HUES48 (cell line): Measurements from ENCODE around the gene KRTAP4-5.
A peak's percentile ranks its signal among the peaks of the same experiment; 100 is the strongest.
"Not testable (repeated sequence)": the region's sequence is repeated elsewhere in the genome, so short reads cannot be mapped to it uniquely, and the experiment has no call there.

Experiments
- H3K27ac ChIP-seq: one replicate; pipeline ENCODE4 v1.7.0; 2013; ENCODE audit warnings: low read depth, low read length, inconsistent platforms
- H3K27me3 ChIP-seq: 2 replicates; pipeline ENCODE4 v1.6.1; 2013; ENCODE audit warnings: mild to moderate bottlenecking, low read length; ENCODE audit not compliant: control insufficient read depth, insufficient read depth
- H3K36me3 ChIP-seq: 2 replicates; pipeline ENCODE4 v1.6.1; 2013; ENCODE audit warnings: low read length; ENCODE audit not compliant: control insufficient read depth, insufficient read depth
- H3K4me1 ChIP-seq: 2 replicates; pipeline ENCODE4 v1.6.1; 2013; ENCODE audit warnings: mild to moderate bottlenecking, low read length; ENCODE audit not compliant: control insufficient read depth, insufficient read depth
- H3K4me3 ChIP-seq: 2 replicates; pipeline ENCODE4 v1.5.1; 2013; ENCODE audit warnings: mild to moderate bottlenecking, low read depth, low read length
- H3K9ac ChIP-seq: 2 replicates; pipeline ENCODE4 v1.6.1; 2013; ENCODE audit warnings: mild to moderate bottlenecking, low read depth, low read length, moderate library complexity
- H3K9me3 ChIP-seq: 2 replicates; pipeline ENCODE4 v1.6.1; 2013; ENCODE audit warnings: low read length; ENCODE audit not compliant: control insufficient read depth, insufficient read depth

KRTAP4-5 gene

GRCh38 chr17:41123292-41123990 lies 26.2 kb downstream of the KRTAP4-5 start:
- H3K27me3 ChIP-seq, H3K4me1 ChIP-seq, H3K9ac ChIP-seq, H3K36me3 ChIP-seq, H3K27ac ChIP-seq, H3K9me3 ChIP-seq, H3K4me3 ChIP-seq: not testable (repeated sequence)

- no peak overlapping the region for H3K9ac ChIP-seq
- no peaks in the 10 kb centered on the region for H3K4me1 ChIP-seq
Observed at GRCh38 chr17:41121742-41122141, 27.9 kb downstream of the KRTAP4-5 start.

GRCh38 chr17:41119696-41120690 lies 29.6 kb downstream of the KRTAP4-5 start:
- not testable (repeated sequence) for H3K27ac ChIP-seq, H3K27me3 ChIP-seq, H3K4me3 ChIP-seq, H3K9ac ChIP-seq, H3K4me1 ChIP-seq, H3K9me3 ChIP-seq, H3K36me3 ChIP-seq

More at GRCh38 chr17:41121742-41122141, 27.9 kb downstream of the KRTAP4-5 start:
- H3K27ac ChIP-seq, result no peak overlapping the region
- no peaks in the 10 kb centered on the region for H3K36me3 ChIP-seq
- H3K9me3 ChIP-seq, result peaks cover 3% of the 10 kb centered on the region; the same call in 1 of the 2 replicates
- H3K4me3 ChIP-seq, result no peak overlapping the region
- no peaks in the 10 kb centered on the region for H3K27me3 ChIP-seq

GRCh38 chr17:41118721-41119120 lies 30.9 kb downstream of the KRTAP4-5 start:
- no peaks in the 10 kb centered on the region; the same call in 1 of the 2 replicates for H3K9me3 ChIP-seq
- no peak overlapping the region for H3K27ac ChIP-seq
- no peaks in the 10 kb centered on the region for H3K4me1 ChIP-seq
- no peak overlapping the region for H3K4me3 ChIP-seq
- no peaks in the 10 kb centered on the region for H3K36me3 ChIP-seq
- H3K9ac ChIP-seq, result no peak overlapping the region
- no peaks in the 10 kb centered on the region for H3K27me3 ChIP-seq

- not testable (repeated sequence) for H3K9ac ChIP-seq, H3K9me3 ChIP-seq, H3K4me1 ChIP-seq, H3K4me3 ChIP-seq, H3K36me3 ChIP-seq, H3K27ac ChIP-seq, H3K27me3 ChIP-seq
Observed at GRCh38 chr17:41117846-41118386, 31.7 kb downstream of the KRTAP4-5 start, which contains the start of gene KRTAP4-11. Gene KRTAP4-11, minus strand, starts transcription at chr17:41118373. Its CDS starts 58 bp downstream, at chr17:41118315.

- Histone ChIP-seq H3K4me1 (no peaks in the 10 kb centered on the region), H3K4me3 (no peak overlapping the region), H3K27me3 (no peaks in the 10 kb centered on the region), H3K36me3 (no peaks in the 10 kb centered on the region), H3K9me3 (peaks cover 22% of the 10 kb centered on the region), H3K9ac (no peak overlapping the region), H3K27ac (no peak overlapping the region)
Observed at GRCh38 chr17:41116297-41116696, 33.3 kb downstream of the KRTAP4-5 start.

- no peaks in the 10 kb centered on the region for H3K27me3 ChIP-seq
- H3K27ac ChIP-seq, result no peak overlapping the region
- H3K9ac ChIP-seq, result no peak overlapping the region
- H3K9me3 ChIP-seq, result peaks cover 34% of the 10 kb centered on the region
- peaks cover 21% of the 10 kb centered on the region for H3K4me1 ChIP-seq
- H3K4me3 ChIP-seq, result no peak overlapping the region
- H3K36me3 ChIP-seq, result no peaks in the 10 kb centered on the region
Observed at GRCh38 chr17:41111151-41111885, 38.3 kb downstream of the KRTAP4-5 start.

- not testable (repeated sequence) for H3K27me3 ChIP-seq, H3K27ac ChIP-seq, H3K4me3 ChIP-seq, H3K9ac ChIP-seq, H3K36me3 ChIP-seq
- H3K9me3 ChIP-seq, result peaks cover 34% of the 10 kb centered on the region
- peaks cover 21% of the 10 kb centered on the region for H3K4me1 ChIP-seq
Observed at GRCh38 chr17:41108728-41109386, 40.8 kb downstream of the KRTAP4-5 start.

GRCh38 chr17:41107941-41108450 lies 41.6 kb downstream of the KRTAP4-5 start:
- H3K4me3 ChIP-seq, result no peak overlapping the region
- H3K27me3 ChIP-seq, result no peaks in the 10 kb centered on the region
- H3K27ac ChIP-seq, result peak overlapping the region; percentile 28
- no peak overlapping the region; the same call in 1 of the 2 replicates for H3K9ac ChIP-seq
- H3K36me3 ChIP-seq, result no peaks in the 10 kb centered on the region
- H3K4me1 ChIP-seq, result peaks cover 21% of the 10 kb centered on the region
- H3K9me3 ChIP-seq, result peaks cover 30% of the 10 kb centered on the region

GRCh38 chr17:41105347-41105746 lies 44.3 kb downstream of the KRTAP4-5 start, which contains the start of gene KRTAP4-9:
Gene KRTAP4-9, plus strand, starts transcription at chr17:41105389. Its CDS starts 0 bp downstream, at chr17:41105389.
- H3K9me3 ChIP-seq, H3K9ac ChIP-seq, H3K36me3 ChIP-seq, H3K27ac ChIP-seq, H3K4me3 ChIP-seq, H3K27me3 ChIP-seq: not testable (repeated sequence)
- H3K4me1 ChIP-seq, result peaks cover 21% of the 10 kb centered on the region
